Stomach smooth muscle (tissue), 2 donors: ENCODE data around the gene CC2D2A.
"Not testable (repeated sequence)": the region's sequence is repeated elsewhere in the genome, so short reads cannot be mapped to it uniquely, and the experiment has no call there.

Experiments
- H3K27ac ChIP-seq: one replicate; pipeline ENCODE4 v1.7.0; 2013; ENCODE audit warnings: mild to moderate bottlenecking, low read length, inconsistent platforms
- H3K27me3 ChIP-seq, 2 donors: one replicate each; pipeline ENCODE4 v1.7.0; 2013; ENCODE audit warnings: low read length in 2 of 2; ENCODE audit not compliant: insufficient read depth in 2 of 2, control insufficient read depth in 1 of 2
- H3K36me3 ChIP-seq, 2 donors: one replicate each; pipeline ENCODE4 v1.7.0; 2013; ENCODE audit warnings: low read length in 2 of 2; ENCODE audit not compliant: control insufficient read depth in 2 of 2, insufficient read depth in 2 of 2
- H3K4me1 ChIP-seq: one replicate; pipeline ENCODE4 v1.7.0; 2013; ENCODE audit warnings: low read length; ENCODE audit not compliant: control insufficient read depth, insufficient read depth
- H3K4me3 ChIP-seq, 2 donors: one replicate each; pipeline ENCODE4 v1.7.0; 2013; ENCODE audit warnings: low read length in 2 of 2
- H3K9ac ChIP-seq, 2 donors: one replicate each; pipeline ENCODE4 v1.7.0; 2013; ENCODE audit warnings: low read length in 2 of 2, mild to moderate bottlenecking in 1 of 2
- H3K9me3 ChIP-seq, 2 donors: one replicate each; pipeline ENCODE4 v1.7.0; 2013; ENCODE audit warnings: low read length in 2 of 2; ENCODE audit not compliant: control insufficient read depth in 2 of 2
- donor health status: healthy.
- donor health status: Pancreatic carcinoma.

The CC2D2A gene

DNA sequence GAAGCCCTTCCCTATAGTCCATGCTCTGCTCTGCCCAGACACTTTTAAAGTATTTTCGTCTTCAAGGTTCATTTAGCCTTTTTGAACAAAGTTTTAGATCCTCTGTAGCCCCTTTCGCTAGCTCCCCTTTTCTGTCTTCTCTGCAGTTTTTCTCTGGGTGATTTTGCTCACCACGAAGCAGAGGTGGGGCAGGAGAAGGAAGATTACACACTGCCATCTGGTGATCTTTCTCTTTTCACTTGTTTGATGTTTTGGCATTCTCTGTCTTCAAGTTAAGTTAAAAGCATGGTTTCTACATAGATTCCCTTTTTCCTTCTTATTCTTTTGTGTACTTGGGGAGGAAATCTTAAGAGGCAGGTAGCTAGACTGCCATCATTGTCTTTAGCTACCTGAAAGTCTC, 43.9 kb downstream of the CC2D2A start:
- H3K4me1 ChIP-seq: no peaks in the 10 kb centered on the region
- peaks cover 36 to 41% of the 10 kb centered on the region in 2 donors for H3K36me3 ChIP-seq
- H3K27me3 ChIP-seq: no peaks in the 10 kb centered on the region
- no peak overlapping the region for H3K4me3 ChIP-seq
- H3K9me3 ChIP-seq: no peaks in the 10 kb centered on the region
- H3K9ac ChIP-seq: no peak overlapping the region
- H3K27ac ChIP-seq: no peak overlapping the region

DNA sequence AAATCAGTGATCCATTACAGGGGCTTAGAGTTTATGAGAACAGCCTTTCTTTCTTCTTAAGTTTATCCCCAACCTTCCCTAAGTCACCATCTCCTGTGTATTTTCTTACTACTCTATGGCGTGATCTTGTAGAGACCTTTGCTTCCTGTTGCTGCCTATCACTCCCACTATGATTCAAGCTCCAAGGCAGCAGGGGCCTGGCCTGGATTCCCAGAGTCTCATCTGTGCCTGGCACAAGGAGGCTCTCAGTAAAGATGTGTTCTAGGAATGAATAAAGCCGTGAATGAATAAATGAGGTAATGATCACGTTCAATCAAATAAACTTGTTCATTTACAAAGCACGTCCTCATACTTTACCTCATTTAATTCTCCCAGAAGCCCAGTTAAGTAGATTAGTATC, 45.4 kb downstream of the CC2D2A start:
- H3K36me3 ChIP-seq: peaks cover 34 to 35% of the 10 kb centered on the region in 2 donors
- H3K9ac ChIP-seq: no peak overlapping the region
- H3K4me1 ChIP-seq: no peaks in the 10 kb centered on the region
- H3K27me3 ChIP-seq: no peaks in the 10 kb centered on the region
- H3K27ac ChIP-seq: no peak overlapping the region
- H3K4me3 ChIP-seq: no peak overlapping the region
- no peaks in the 10 kb centered on the region for H3K9me3 ChIP-seq

DNA sequence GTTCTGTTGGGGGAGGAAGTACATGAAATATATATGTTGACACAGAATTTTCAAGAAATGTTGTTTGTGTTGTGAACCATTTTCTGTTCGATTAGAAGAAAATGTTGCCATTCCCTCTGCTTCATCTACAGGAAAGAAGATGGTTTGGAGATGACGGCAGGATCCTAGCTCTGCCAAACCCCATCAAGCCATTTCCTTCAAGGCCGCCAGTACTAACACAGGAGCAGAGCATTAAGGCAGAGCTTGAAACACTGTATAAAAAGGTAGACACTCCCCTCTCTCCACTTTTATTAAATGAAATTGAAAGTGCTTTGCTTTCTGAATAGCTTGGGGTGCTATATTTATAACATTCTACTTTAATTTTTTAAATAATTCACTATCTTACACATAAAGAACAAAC, 46.8 kb downstream of the CC2D2A start:
- no peaks in the 10 kb centered on the region for H3K4me1 ChIP-seq
- peaks cover 33 to 35% of the 10 kb centered on the region in 2 donors for H3K36me3 ChIP-seq
- H3K4me3 ChIP-seq: no peak overlapping the region
- H3K9me3 ChIP-seq: no peaks in the 10 kb centered on the region
- no peaks in the 10 kb centered on the region for H3K27me3 ChIP-seq
- no peak overlapping the region for H3K27ac ChIP-seq
- no peak overlapping the region for H3K9ac ChIP-seq

DNA sequence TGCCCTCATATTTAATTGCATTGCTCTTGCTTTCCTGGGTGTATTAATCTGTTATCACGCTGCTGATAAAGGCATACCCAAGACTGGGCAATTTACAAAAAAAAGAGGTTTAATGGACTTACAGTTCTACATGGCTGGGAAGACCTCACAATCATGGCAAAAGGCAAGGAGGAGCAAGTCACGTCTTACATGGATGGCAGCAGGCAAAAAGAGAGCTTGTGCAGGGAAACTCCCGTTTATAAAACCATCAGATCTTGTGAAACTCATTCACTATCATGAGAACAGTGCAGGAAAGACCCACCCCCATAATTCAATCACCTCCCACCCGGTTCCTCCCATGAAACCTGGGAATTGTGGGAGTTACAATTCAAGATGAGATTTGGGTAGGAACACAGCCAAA, 48.0 kb downstream of the CC2D2A start:
- not testable (repeated sequence) for H3K9ac ChIP-seq, H3K9me3 ChIP-seq, H3K27me3 ChIP-seq, H3K4me3 ChIP-seq, H3K4me1 ChIP-seq, H3K27ac ChIP-seq
- H3K36me3 ChIP-seq: peaks cover 28 to 41% of the 10 kb centered on the region in 2 donors

DNA sequence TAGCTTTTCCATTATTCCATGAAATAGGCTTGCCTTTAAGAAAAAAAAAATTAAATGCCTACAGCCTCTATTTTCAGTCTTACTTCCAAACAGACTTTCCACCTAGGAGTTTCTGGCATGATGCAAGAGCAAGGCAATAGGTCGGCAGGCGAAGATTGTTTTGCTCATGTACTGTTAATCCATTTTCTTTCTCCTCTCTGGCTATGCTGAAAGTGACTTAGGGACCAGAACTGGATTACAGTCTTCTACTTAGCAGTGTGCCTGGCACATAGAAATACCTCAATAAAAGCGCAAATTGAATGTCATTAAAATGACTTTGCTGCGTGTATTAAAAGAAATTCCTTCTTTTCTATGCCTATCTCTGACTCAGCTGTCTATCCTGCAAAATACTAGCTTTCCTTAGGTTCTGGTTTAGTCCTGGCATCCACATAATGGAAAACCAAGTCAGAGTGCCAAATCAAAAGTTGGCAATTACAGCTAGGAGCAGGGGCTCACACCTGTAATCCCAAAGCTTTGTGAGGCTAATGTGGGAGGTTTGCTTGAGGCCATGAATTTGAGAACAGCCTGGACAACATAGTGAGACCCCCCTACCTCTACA, 51.9 kb downstream of the CC2D2A start:
- Histone ChIP-seq H3K27me3 (no peaks in the 10 kb centered on the region), H3K27ac (no peak overlapping the region), H3K36me3 (peaks cover 26 to 38% of the 10 kb centered on the region in 2 donors), H3K4me1 (no peaks in the 10 kb centered on the region), H3K9ac (no peak overlapping the region), H3K9me3 (no peaks in the 10 kb centered on the region), H3K4me3 (no peak overlapping the region)

DNA sequence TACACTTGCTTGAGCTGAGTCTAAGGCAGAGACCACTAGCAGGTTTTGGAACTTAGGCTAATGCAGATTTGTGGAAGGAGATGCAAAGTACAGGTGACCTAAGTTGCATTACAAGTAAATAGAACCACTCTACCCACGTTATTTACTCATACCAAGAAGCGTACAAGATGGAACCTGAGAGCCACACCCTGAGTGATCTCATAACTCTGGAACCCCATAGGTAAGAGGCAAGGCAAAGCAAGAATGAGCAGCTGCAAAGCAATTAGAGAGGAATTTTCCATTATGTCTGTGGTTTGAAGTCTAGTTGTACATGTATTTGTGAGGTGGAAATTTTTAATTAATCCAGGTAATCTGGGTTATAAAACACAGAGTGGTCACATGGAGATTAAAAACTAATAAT, 55.4 kb downstream of the CC2D2A start:
- no peak overlapping the region for H3K9ac ChIP-seq
- H3K27me3 ChIP-seq: no peaks in the 10 kb centered on the region
- H3K4me1 ChIP-seq: no peaks in the 10 kb centered on the region
- H3K4me3 ChIP-seq: no peak overlapping the region
- peaks cover 31 to 33% of the 10 kb centered on the region in 2 donors for H3K36me3 ChIP-seq
- no peak overlapping the region for H3K27ac ChIP-seq
- H3K9me3 ChIP-seq: no peaks in the 10 kb centered on the region

DNA sequence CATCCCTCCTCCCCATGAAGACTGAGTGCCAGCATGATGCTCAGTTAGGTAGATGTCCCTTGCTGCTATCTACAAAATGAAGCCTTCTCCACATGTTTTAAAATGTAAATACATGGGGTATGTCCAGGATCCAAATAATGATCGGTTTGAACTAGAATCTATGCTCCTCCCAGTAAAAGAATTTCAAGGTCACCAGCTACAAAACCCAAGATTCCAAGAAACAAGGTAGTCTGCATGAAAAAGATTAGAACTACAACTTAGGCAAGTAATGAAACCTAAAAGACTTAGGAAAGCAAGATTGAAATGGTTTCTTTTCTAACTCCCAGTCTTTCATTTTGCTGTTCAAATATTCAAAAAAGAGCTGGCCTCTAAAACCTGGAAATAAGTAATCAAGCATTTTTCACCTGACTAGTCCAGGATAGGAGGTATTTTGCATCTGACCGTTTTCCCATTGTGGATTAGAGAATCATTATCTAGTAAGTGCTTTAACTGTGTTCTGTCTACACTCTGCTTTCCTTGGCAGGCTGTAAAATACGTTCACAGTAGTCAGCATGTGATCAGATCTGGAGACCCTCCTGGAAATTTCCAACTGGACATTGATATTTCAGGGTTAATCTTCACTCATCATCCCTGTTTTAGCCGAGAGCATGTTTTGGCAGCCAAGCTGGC, 57.4 kb downstream of the CC2D2A start:
- H3K36me3 ChIP-seq: peaks cover 25 to 27% of the 10 kb centered on the region in 2 donors
- H3K27me3 ChIP-seq: no peaks in the 10 kb centered on the region
- H3K4me1 ChIP-seq: no peaks in the 10 kb centered on the region
- no peak overlapping the region for H3K9ac ChIP-seq
- H3K9me3 ChIP-seq: no peaks in the 10 kb centered on the region
- no peak overlapping the region for H3K27ac ChIP-seq
- H3K4me3 ChIP-seq: no peak overlapping the region

DNA sequence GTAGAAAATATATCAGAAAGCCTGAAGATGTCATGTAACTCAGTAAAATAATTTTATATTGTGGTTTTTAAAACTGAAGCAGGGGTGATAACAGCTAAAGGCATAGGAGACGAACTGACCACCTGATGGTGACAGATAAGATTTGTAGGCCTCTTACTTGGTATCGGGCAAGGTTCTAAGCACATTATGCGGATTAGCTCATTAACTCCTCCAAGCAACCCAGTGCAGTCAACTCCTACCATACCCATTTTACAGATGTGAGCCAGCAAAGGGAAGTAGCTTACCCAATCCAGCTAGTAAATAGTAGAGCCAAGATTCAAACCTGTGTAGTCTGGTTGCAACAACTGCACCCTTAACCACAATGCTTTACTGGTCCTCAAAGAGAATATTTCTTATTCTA, 62.1 kb downstream of the CC2D2A start:
- H3K4me3 ChIP-seq: no peak overlapping the region
- H3K27me3 ChIP-seq: no peaks in the 10 kb centered on the region
- H3K9me3 ChIP-seq: no peaks in the 10 kb centered on the region
- H3K4me1 ChIP-seq: peaks cover 4% of the 10 kb centered on the region
- no peak overlapping the region for H3K9ac ChIP-seq
- no peak overlapping the region for H3K27ac ChIP-seq
- H3K36me3 ChIP-seq: peaks cover 16 to 17% of the 10 kb centered on the region in 2 donors

DNA sequence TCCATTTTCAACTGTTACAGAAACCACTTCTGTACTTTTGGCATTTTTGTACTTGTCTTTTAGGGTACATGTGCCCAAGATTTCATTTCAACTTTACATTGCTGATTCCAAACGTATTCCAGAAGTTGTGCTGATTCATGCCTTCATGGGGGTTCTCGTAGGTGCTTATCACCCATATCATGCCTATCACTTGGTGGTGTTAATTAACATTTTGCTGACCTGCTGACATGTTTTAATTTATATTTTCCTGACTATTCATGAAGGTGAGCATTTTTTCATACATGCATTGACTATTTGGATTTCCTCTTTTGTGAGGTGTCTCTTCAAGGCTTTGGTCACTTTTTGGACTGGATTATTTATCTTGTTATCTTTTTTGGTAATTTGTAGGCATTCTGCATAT, 64.1 kb downstream of the CC2D2A start:
- no peaks in the 10 kb centered on the region for H3K27me3 ChIP-seq
- H3K36me3 ChIP-seq: peaks cover 18 to 19% of the 10 kb centered on the region in 2 donors
- no peaks in the 10 kb centered on the region for H3K9me3 ChIP-seq
- H3K9ac ChIP-seq: no peak overlapping the region
- peaks cover 9% of the 10 kb centered on the region for H3K4me1 ChIP-seq
- no peak overlapping the region for H3K4me3 ChIP-seq
- H3K27ac ChIP-seq: no peak overlapping the region

DNA sequence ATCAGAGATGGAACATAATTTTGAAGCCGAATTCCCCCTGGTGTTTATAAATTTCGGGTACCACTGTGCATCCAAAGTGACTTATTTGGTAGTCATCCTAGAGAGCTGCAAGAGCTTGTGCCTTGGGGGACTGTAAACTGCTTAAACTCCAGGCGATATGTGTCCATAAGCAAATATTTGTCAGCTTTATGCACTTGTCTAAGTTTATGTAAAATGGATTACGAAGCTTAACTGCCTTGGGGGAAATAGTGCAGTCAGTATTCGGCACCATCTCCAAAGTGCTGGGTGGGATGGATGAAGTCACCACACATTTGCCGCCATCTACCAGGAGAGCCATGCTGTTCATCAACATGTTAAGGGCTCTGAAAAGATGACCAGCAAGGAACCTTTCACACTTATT, 65.9 kb downstream of the CC2D2A start:
- H3K4me3 ChIP-seq: no peak overlapping the region
- H3K27ac ChIP-seq: no peak overlapping the region
- peaks cover 9% of the 10 kb centered on the region for H3K4me1 ChIP-seq
- no peak overlapping the region for H3K9ac ChIP-seq
- no peaks in the 10 kb centered on the region for H3K27me3 ChIP-seq
- no peaks in the 10 kb centered on the region for H3K9me3 ChIP-seq
- peaks cover 18 to 19% of the 10 kb centered on the region in 2 donors for H3K36me3 ChIP-seq
